IMR-90 (cell line): ENCODE results near the gene NOX4. TPM values are rescaled to one million over a fixed set of nuclear protein-coding genes. Genes with fewer than 3 reads are reported as not detected.
"Not testable (repeated sequence)": the region's sequence is repeated elsewhere in the genome, so short reads cannot be mapped to it uniquely, and the experiment has no call there.

ENCODE experiments used
- ATAC-seq: fragments of 200-7000 bp; cut with Tn5 transposase; 2 replicates; pipeline ENCODE4 v1.9.1; 2020; ENCODE audit warnings: low read depth, mild to moderate bottlenecking, moderate library complexity
- BruUV-seq: library from RNA; stranded (reverse); fragments of 400-500 nt; replicated peaks from 2 replicates; lab custom pipeline; 2021; lab: Mats Ljungman, UMichigan
- CTCF ChIA-PET: fragments of 300-600 bp; formaldehyde crosslinking; extraction: SDS; loops from one replicate; lab custom pipeline; 2021; ENCODE audit warnings: antibody characterized with exemption; lab: Yijun Ruan, JAX
- POLR2A ChIA-PET: fragments of 300-600 bp; sonication (Branson Sonifier 250); formaldehyde crosslinking; loops from one replicate; lab custom pipeline; 2022; ENCODE audit warnings: antibody characterized with exemption; ENCODE audit not compliant: unreplicated experiment; lab: Charles Lee
- DNase-seq: peaks from one replicate; pipeline ENCODE4 v3.0.0; 2013
- H2AFZ ChIP-seq: replicated peaks from 2 replicates; pipeline ENCODE3; 2013; ENCODE audit warnings: low read length, mild to moderate bottlenecking; ENCODE audit not compliant: poor library complexity
- H2AK5ac ChIP-seq: 2 replicates; pipeline ENCODE4 v1.6.1; 2013; ENCODE audit warnings: low read depth, low read length, inconsistent platforms
- H2AK9ac ChIP-seq: replicated peaks from 2 replicates; pipeline ENCODE3; 2013; ENCODE audit warnings: mild to moderate bottlenecking, low read depth, low read length, moderate library complexity; ENCODE audit not compliant: poor library complexity
- H2BK120ac ChIP-seq: 2 replicates; pipeline ENCODE4 v1.6.1; 2013; ENCODE audit warnings: low read depth, low read length, inconsistent platforms
- H2BK15ac ChIP-seq: 3 replicates; pipeline ENCODE4 v1.6.1; 2013; ENCODE audit warnings: low read depth, low read length, inconsistent platforms
- H2BK20ac ChIP-seq: 2 replicates; pipeline ENCODE4 v1.6.1; 2013; ENCODE audit warnings: low read depth, mild to moderate bottlenecking, inconsistent platforms, low read length, moderate library complexity
- H2BK5ac ChIP-seq: 2 replicates; pipeline ENCODE4 v1.6.1; 2013; ENCODE audit warnings: mild to moderate bottlenecking, low read depth, low read length, inconsistent platforms; ENCODE audit not compliant: poor library complexity, severe bottlenecking
- H3K14ac ChIP-seq: replicated peaks from 2 replicates; pipeline ENCODE4 v1.6.1; 2013; ENCODE audit warnings: low read depth, low read length, inconsistent platforms
- H3K18ac ChIP-seq: 2 replicates; pipeline ENCODE4 v1.6.1; 2013; ENCODE audit warnings: low read depth, low read length, control low read depth
- H3K23ac ChIP-seq: 2 replicates; pipeline ENCODE4 v1.6.1; 2013; ENCODE audit warnings: low read depth, low read length, inconsistent platforms
- H3K27ac ChIP-seq: 2 replicates; pipeline ENCODE4 v1.5.1; 2013; ENCODE audit warnings: mild to moderate bottlenecking, control low read depth, low read length; ENCODE audit not compliant: insufficient read depth
- H3K27me3 ChIP-seq: 2 replicates; pipeline ENCODE4 v1.6.1; 2013; ENCODE audit warnings: low read length; ENCODE audit not compliant: control insufficient read depth, insufficient read depth
- H3K36me3 ChIP-seq: 2 replicates; pipeline ENCODE4 v1.6.1; 2013; ENCODE audit warnings: low read length, mixed read lengths; ENCODE audit not compliant: control insufficient read depth, insufficient read depth
- H3K4ac ChIP-seq: 2 replicates; pipeline ENCODE4 v1.6.1; 2013; ENCODE audit warnings: low read depth, low read length, inconsistent platforms
- H3K4me1 ChIP-seq: 2 replicates; pipeline ENCODE4 v1.6.1; 2013; ENCODE audit warnings: low read length, mixed read lengths; ENCODE audit not compliant: control insufficient read depth, insufficient read depth
- H3K4me2 ChIP-seq: 2 replicates; pipeline ENCODE4 v1.6.1; 2013; ENCODE audit warnings: low read depth, mild to moderate bottlenecking, control low read depth, low read length, moderate library complexity
- H3K4me3 ChIP-seq: 2 replicates; pipeline ENCODE4 v1.5.1; 2013; ENCODE audit warnings: low read depth, mild to moderate bottlenecking, control low read depth, low read length, moderate library complexity; ENCODE audit not compliant: insufficient read depth
- H3K56ac ChIP-seq: 2 replicates; pipeline ENCODE4 v1.6.1; 2013; ENCODE audit warnings: low read length, inconsistent platforms; ENCODE audit not compliant: insufficient read depth; ENCODE audit errors: extremely low read depth
- H3K79me1 ChIP-seq, 2 experiments: 2 replicates each; pipeline ENCODE4 v1.6.1; 2013; ENCODE audit warnings: low read length in 2 of 2, inconsistent platforms in 1 of 2, low read depth in 1 of 2
- H3K9ac ChIP-seq: 2 replicates; pipeline ENCODE4 v1.6.1; 2013; ENCODE audit warnings: low read depth, low read length, control low read depth
- H3K9me1 ChIP-seq: 2 replicates; pipeline ENCODE4 v1.6.1; 2013; ENCODE audit warnings: low read length, inconsistent platforms; ENCODE audit not compliant: insufficient read depth
- H3K9me3 ChIP-seq: 2 replicates; pipeline ENCODE4 v1.6.1; 2013; ENCODE audit warnings: low read length; ENCODE audit not compliant: control insufficient read depth, insufficient read depth
- H4K20me1 ChIP-seq: 2 replicates; pipeline ENCODE4 v1.6.1; 2013; ENCODE audit warnings: low read length, inconsistent platforms; ENCODE audit not compliant: insufficient read depth
- H4K5ac ChIP-seq: 2 replicates; pipeline ENCODE4 v1.6.1; 2013; ENCODE audit warnings: mild to moderate bottlenecking, low read depth, low read length, control low read depth
- H4K8ac ChIP-seq, 2 experiments: 2 replicates each; pipeline ENCODE4 v1.6.1; 2013; ENCODE audit warnings: low read depth in 2 of 2, low read length in 2 of 2, control low read depth in 1 of 2, inconsistent platforms in 1 of 2
- H4K91ac ChIP-seq: 2 replicates; pipeline ENCODE4 v1.6.1; 2013; ENCODE audit warnings: low read depth, low read length, inconsistent platforms; ENCODE audit not compliant: insufficient read depth
- WGBS, 2 experiments: methylation state at CpG; one replicate each; pipeline versions ENCODE4 v1.1.5 to v1.1.7; 2013; ENCODE audit warnings: missing lambda C conversion rate in 2 of 2; ENCODE audit not compliant: insufficient read length in 1 of 2; ENCODE audit errors: extremely low coverage in 2 of 2; 5-methylcytosine and 5-hydroxymethylcytosine counted together
- dilution Hi-C: fragments of 300-500 bp; cut with HindIII; formaldehyde crosslinking; loops from one replicate; pipeline ENCODE4 v1.14.3; 2018; ENCODE audit warnings: low sequenced_read_pairs; ENCODE audit not compliant: unreplicated experiment
- in situ Hi-C: fragments of 300-500 bp; cut with MboI; formaldehyde crosslinking; loops from 3 replicates; pipeline ENCODE4 v1.14.3; 2019; ENCODE audit warnings: low sequenced_read_pairs, inconsistent platforms, mixed read lengths
- intact Hi-C: fragments of 100-400 bp; cut with micrococcal nuclease; formaldehyde crosslinking; loops from 2 replicates; pipeline ENCODE4 v1.10.0; 2022
- polyA plus RNA-seq, 3 experiments: library from polyadenylated mRNA; depleted of rRNA; stranded (reverse); fragments of >200 nt; gene quantifications; 2 replicates each; pipeline ENCODE4 v1.2.3, GENCODE V29; 2012; ENCODE audit warnings: low replicate concordance in 1 of 3
- total RNA-seq: library from RNA; depleted of rRNA; stranded (reverse); fragments of >200 nt; gene quantifications from 2 replicates; pipeline ENCODE4 v1.2.3, GENCODE V29; 2012

The NOX4 gene
- total and polyA plus RNA-seq, 2 of the 4 experiments (the other 2 are of a cell fraction) = 4.7 to 11.7 TPM

- H2BK15ac ChIP-seq, H2AK9ac ChIP-seq, H4K5ac ChIP-seq, H3K9me1 ChIP-seq, H2AK5ac ChIP-seq, H2AFZ ChIP-seq, H3K4me2 ChIP-seq, POLR2A ChIA-PET, BruUV-seq, dilution Hi-C loops, H4K20me1 ChIP-seq, H3K4me1 ChIP-seq, H2BK5ac ChIP-seq, DNase-seq, intact Hi-C loops, H3K36me3 ChIP-seq, H3K9me3 ChIP-seq, H3K56ac ChIP-seq, H4K8ac ChIP-seq, H2BK120ac ChIP-seq, H3K14ac ChIP-seq, in situ Hi-C loops, H3K27ac ChIP-seq, H3K79me1 ChIP-seq, ATAC-seq, H3K9ac ChIP-seq, H3K23ac ChIP-seq, H3K18ac ChIP-seq, CTCF ChIA-PET, H3K4me3 ChIP-seq, H2BK20ac ChIP-seq, H4K91ac ChIP-seq, H3K27me3 ChIP-seq, H3K4ac ChIP-seq: not testable (repeated sequence)
- no CpG with 5 or more reads among the region's 1 CpG for WGBS, 2 experiments
Measured at GRCh38 chr11:89308272-89308671, 182.9 kb downstream of the NOX4 start.

- H3K9me3 ChIP-seq, H2BK15ac ChIP-seq, ATAC-seq, H3K4ac ChIP-seq, CTCF ChIA-PET, H2BK120ac ChIP-seq, in situ Hi-C loops, H3K56ac ChIP-seq, POLR2A ChIA-PET, H3K4me2 ChIP-seq, H3K23ac ChIP-seq, H3K4me1 ChIP-seq, H3K36me3 ChIP-seq, H3K4me3 ChIP-seq, intact Hi-C loops, H3K27ac ChIP-seq, H3K18ac ChIP-seq, H4K8ac ChIP-seq, H3K14ac ChIP-seq, dilution Hi-C loops, H2AK9ac ChIP-seq, H2BK20ac ChIP-seq, BruUV-seq, H3K27me3 ChIP-seq, H4K91ac ChIP-seq, H2AK5ac ChIP-seq, H3K9me1 ChIP-seq, H2BK5ac ChIP-seq, H3K9ac ChIP-seq, H4K5ac ChIP-seq, H4K20me1 ChIP-seq, H3K79me1 ChIP-seq, H2AFZ ChIP-seq: not testable (repeated sequence)
- WGBS, 2 experiments = no CpG with 5 or more reads among the region's 1 CpG
- DNase-seq = peak; percentile 14
Measured at GRCh38 chr11:89303029-89303428, 188.1 kb downstream of the NOX4 start.
